Islet precursor cell (in vitro differentiated cells): ENCODE data around the gene CYFIP2.
A peak's percentile ranks its signal among the peaks of the same experiment; 100 is the strongest.
"Not testable (repeated sequence)": the region's sequence is repeated elsewhere in the genome, so short reads cannot be mapped to it uniquely, and the experiment has no call there.

Source experiments
- DNase-seq: peaks from one replicate; pipeline ENCODE4 v3.0.0-alpha.2; 2018

CYFIP2 gene

GRCh38 chr5:157400741-157401495, 135.0 kb downstream of the CYFIP2 start:
- DNase-seq: no peak

DNA sequence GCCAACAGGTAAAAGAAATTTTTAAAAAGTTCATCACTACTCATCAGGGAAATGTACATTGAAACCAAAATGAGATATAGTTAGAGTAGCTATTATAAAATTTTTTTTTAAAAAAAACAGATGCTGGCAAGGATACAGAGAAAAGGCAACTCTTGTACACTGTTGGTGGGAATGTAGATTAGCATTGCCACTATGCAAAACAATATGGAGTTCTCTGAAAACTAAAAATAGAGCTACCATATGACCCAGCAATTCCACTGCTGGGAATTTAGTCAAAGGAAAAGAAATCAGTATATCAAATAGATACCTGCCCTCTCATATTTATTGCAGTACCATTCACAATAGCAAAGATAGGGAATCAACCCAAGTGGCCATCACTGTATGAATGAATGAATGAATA, 149.9 kb downstream of the CYFIP2 start:
- DNase-seq: no peak

DNA sequence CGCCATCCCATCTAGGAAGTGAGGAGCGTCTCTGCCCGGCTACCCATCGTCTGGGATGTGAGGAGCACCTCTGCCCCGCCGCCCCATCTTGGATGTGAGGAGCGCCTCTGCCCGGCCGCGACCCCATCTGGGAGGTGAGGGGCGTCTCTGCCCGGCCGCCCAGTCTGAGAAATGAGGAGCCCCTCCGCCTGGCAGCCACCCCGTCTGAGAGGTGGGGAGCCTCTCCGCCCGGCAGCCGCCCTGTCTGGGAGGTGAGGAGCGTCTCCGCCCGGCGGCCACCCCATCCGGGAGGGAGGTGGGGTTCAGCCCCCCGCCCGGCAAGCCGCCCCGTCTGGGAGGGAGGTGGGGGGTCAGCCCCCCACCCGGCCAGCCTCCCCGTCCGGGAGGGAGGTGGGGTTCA, 153.6 kb downstream of the CYFIP2 start:
- DNase-seq: not testable (repeated sequence)

GRCh38 chr5:157429920-157430319, 164.0 kb downstream of the CYFIP2 start:
- DNase-seq: not testable (repeated sequence)

DNA sequence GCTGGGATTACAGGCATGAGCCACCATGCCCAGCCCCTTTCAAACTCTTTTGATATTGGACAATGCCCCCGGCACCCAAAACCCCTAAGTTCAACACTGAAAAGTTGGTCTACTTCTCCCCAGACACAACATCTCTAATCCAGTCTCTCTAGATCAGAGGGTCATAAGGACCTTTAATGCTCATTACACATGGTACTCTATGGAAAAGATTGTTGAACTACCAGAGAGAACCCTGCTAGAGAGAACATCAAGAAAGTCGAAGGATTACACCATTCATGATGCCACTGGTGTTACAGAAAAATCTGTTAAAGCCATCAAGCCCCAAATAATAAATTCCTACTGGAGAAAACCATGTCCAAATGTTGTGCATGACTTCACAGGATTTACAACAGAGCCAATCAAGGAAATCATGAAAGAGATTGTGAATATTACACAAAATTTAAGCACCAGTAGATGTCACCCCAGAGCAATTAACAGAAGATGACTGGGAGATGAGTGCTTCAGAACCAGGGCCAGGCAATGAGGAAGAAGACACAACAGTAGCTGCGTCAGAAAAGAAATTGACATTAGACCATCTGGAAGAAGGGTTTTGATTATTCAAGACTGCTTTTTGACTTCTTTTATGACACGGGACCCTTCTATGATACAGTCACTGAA, 165.7 kb downstream of the CYFIP2 start:
- DNase-seq: no peak

DNA sequence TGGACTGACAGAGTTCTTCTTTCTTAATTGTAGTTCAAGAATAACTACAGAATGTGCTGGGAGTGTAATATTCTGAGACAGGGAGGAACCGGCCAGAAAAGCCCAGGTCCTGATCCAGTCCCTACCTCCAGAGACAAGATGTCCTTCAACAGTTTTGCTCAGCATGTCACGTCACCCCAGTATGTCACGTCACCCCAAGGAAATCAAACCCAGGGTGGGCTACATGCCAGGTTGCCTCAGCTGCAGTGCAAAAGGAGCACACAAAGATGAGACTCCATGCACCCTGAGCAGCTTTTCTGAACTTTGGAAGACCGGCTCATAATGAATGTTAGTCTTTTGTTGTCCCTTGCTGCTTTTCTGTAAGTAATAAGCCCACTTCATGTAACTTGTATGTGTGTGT, 168.2 kb downstream of the CYFIP2 start:
- DNase-seq: no peak

DNA sequence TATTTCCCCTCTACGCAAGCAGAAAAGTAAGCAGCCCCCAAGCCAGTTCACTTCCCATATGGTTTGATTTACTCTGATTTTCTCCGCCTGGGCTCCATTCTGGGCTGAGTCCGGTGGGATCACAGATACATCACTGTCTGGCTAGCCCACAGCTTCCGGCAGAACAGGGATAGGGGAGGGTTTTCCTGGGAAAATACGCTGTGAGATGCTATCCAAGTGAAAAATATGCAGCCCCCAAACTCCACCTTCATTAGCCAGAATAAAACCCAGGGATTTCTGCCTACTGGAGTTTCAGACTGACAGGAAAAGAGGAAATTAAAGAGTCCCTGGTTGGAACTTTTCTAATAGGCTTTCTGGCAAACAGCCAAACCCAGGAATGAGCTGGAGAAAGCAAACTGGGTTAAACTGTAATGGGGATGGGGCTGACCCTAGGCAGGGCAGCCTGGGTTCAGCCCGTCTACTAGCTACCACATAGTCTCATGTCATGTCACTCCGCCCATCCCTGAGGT, 177.2 kb downstream of the CYFIP2 start:
- DNase-seq: peak; percentile 30

DNA sequence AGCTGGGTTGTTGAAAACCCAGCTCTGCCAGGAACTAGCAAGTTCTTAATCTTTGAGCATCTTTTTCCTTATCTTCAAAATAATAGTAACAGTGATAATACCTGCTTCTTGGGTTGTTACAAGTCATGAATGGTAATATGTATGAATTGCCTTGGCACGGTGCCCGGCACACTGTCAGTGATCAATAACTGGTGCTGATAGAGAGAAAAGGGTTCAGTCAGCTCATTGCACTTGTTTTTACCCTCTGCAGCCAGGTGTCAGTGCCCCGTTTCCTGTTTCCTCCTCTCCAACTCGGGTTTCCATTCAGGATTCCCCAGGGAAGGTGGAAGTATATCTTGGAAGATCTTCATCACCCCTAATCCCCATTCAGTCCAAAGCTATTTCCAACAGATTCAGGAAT, 178.3 kb downstream of the CYFIP2 start:
- DNase-seq: no peak
